Measurements from ENCODE around the gene EN2.

The EN2 gene

DNA sequence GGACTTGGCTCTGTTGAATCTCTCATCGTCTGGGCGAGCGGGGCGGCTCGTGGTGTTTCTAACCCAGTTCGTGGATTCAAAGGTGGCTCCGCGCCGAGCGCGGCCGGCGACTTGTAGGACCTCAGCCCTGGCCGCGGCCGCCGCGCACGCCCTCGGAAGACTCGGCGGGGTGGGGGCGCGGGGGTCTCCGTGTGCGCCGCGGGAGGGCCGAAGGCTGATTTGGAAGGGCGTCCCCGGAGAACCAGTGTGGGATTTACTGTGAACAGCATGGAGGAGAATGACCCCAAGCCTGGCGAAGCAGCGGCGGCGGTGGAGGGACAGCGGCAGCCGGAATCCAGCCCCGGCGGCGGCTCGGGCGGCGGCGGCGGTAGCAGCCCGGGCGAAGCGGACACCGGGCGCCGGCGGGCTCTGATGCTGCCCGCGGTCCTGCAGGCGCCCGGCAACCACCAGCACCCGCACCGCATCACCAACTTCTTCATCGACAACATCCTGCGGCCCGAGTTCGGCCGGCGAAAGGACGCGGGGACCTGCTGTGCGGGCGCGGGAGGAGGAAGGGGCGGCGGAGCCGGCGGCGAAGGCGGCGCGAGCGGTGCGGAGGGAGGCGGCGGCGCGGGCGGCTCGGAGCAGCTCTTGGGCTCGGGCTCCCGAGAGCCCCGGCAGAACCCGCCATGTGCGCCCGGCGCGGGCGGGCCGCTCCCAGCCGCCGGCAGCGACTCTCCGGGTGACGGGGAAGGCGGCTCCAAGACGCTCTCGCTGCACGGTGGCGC, at the start of gene EN2:
Gene EN2, plus strand, starts transcription at position 19 of the 767 bp plus-strand sequence. Its CDS starts 249 bp downstream, at position 268.
- DNase-seq = no peak

DNA sequence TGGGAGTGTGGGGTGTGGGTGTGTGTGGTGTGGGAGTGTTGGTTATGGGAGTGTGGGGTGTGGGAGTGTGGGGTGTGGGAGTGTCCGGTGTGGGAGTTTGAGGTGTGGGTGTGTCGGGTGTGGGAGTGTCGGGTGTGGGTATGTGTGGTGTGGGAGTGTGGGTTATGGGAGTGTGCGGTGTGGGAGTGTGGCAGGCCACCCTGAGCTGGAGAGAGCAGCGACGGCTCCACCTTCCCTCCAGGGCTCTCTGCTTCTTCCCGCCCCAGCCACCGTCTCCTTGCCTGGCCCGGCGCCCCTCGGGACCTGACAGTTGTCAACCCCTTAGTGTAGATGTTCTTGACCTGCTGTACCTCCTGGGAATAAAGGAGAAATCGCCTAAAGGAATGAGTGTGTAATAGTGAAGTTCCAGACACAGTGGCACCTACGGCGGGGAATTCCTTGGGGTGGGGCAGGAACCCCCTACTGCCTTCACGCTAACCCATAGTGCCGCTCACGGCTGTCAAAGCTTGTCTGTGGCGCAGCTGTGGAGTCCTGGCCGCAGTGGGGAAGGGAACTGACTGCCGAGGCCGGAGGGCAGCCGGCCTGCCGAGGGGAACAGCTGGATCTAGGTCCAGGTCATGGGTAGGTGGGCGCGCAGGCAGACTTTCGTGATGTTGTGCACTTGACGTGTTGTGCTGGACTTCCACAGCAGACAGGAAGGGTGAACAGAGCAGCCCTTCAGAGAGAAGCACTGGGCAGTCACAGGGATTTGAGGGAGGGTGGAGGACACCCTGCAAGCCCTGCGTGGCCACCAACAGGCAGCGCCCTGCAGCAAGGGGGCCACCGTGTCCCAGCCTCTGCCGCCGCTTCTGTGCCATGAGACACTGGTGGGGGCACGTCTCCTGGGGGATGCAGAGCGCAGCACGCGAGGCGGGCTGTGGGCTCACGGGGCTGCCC, 49.0 kb upstream of the EN2 start:
- DNase-seq = no peak

DNA sequence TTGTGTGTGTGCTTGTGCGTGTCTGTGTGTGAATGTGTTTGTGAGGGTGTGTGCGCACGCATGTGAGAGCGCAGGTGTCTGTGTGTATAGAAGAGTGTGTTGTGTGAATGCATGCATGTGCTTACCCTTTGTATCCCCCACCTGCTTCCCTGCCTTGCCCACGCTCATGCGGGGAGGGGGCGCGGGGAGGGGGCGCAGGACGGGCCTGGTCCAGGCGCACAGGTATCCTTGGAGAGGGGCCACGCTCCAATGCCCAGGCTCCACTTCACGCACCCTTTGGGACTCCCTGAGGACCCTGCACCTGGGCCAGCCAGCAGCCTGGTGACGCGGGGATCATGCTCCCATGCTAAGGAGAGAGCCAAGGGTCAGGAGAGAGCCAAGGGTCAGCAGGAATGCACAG, 47.9 kb upstream of the EN2 start:
- DNase-seq = no peak

DNA sequence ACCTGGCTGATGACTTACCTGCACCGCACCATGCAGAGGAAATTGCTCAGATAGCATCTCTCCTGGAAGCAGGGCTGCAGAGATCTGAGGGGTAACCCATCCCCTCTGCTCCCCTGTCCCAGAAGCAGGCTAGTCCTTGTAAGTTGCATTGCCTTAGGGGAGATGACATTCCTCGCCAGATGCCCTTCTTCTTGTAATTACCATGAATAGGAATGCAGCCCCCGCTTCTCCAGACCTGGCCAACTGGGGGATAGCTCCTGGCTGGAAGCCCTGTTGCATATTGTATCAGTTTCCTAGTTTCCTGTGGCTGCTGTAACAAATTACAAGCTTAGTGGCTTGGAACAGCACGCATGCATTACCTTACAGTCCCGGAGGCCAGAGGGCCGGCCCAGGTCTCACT, 47.5 kb upstream of the EN2 start:
- DNase-seq = no peak

DNA sequence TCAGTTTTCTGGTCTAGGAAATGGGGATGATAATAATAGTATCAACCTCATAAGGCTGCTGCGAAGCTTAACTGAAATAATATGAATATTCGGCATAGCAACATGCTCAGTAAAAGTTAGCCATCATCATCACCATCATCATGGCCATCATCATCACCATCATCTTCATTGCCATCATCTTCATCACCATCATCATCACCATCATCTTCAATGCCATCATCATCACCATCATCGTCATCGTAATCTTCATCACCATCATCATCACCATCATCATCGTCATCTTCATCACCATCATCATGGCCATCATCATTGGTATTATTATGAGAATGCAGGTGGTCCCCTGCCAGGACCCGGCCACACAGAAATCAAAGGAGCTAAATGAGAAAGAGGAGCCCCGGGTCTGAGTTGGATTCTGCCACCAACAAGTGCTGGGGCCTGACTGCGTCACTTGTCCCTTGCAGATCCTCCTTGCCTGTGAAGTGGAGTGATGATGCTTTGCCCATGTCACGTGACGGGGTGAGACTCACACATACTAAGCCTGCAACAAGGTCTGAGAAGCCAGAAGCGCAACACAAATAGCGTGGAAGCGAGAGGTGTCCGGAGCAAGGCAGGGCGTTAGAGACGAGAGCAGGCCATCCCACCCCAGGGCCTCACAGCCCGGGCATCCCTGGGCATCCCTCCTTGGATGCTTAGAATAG, 46.1 kb upstream of the EN2 start:
- DNase-seq = no peak

DNA sequence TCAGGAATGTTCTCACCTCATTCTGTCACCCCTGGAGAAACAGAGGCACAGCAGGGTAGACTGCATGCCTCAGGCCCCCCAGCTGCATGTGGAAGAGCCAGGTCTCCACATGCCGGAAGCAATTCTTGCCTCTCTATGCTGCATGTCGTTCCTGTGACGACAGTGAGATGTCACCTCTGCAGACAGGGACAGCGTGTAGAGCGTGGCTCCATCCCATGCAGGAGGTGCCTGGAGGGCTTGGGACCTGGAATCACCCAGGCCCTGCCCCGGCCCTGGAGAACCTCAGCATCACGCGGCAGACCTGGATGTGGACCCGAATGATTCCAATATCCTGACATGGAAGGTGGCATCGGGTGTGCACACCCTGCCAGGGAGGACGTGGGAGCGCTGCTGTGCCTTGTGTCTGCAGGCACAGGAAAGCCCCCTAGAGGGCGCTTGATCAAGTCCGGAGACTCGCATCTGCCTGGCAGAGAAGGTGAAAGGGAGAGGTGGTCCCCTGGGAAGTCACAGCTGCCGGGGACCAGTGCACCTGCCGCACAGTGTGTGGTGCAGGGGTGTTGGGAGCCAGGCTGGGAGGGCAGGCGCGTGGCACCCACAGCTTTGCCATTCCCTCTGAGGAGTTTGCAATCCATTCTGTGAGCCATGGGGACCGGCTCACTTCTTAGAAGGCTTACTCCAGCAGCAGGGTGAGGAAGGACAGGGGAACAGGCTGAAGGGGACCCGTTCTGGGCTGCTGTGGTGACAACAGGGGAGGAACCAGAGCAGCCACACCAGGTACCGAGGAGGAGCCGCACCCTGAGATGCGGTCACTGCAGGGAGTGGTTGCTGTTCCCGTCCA, 45.3 kb upstream of the EN2 start:
- DNase-seq = no peak

DNA sequence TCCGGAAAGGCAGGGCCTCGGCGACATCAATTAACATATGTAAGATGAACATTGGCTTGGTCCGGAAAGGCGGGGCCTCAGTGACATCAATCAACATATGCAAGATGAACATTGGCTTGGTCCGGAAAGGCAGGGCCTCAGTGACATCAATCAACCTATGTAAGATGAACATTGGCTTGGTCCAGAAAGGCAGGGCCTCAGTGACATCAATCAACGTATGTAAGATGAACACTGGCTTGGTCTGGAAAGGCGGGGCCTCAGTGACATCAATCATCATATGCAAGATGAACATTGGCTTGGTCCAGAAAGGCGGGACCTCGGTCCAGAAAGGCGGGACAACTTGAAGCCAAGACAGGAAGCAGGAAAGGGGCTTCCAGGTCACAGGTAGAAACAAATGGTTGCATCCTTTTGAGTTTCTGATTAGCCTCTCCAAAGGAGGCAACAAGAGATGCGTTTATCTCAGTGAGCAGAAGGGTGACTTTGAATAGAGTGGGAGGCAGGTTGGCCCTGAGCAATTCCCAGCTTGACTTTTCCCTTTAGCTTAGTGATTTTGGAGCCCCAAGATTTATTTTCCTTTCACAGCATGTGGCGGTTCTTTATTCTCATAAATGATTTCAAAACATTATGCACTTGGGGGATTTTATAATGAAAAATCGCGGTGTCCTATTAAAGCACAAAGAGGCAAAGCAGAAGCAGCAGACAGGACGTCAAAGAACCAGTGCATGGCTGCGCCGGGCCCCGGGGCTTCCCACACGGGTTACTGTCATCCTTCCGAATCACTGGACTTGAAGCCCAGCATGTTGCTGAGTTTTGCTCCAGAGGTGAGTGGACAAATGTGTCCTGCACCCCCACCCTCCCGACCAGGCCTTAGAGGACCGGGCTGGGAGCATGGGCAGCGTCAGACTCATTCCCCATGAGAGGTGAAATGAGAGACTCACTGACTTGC, 43.1 kb upstream of the EN2 start:
- no peak for DNase-seq

DNA sequence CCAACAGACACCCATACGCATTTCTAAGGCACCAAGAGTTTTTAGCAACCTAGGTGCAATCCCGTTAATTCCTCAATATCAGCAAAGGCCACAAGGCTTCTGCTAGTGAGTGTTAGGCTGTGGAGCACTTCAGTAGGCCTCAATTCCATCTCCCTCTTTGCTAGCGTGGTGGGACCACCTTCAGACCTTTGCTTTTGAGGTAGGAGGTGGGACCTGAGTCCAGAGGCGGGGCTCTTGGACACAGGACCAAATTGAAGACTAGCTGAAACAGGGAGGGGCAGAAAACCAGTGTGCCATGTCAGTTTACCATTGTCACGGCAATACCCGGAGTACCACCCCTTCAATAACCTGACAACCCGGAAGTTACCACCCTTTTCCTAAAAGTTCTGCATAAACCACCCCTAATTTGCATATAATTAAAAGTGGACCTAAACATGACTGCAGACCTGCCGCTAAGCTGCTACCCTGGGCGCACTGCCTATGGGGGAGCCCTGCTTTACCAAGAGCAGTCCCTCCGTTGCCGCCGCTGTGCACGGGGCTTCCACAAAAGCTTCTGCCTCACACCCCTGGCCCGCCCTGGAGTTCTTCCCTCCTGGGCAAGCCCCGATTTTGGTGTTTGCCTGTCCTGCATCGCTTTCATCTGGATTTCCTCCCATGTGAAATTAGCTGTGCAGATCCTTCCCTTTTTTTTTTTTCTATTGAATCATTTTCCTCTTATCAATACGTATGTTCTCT, 41.1 kb upstream of the EN2 start:
- DNase-seq = no peak

DNA sequence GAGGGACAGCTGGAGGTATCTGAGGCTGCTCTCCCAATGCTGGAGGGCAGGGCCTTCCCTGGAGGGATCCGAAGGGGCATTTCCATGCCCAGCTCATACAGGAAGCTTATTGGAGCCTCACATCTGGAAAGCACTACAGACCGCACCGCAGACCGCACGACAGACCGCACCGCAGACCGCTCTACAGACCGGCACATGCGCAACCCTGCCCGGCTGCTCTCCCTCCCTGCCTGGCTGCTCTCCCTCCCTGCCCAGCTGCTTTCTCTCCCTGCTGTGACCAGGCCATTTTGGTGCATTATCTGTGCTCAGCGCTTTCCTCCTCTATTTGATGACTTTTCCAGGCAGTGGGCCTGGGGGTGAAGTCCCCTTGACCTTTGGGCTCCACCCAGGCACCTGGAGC, 39.6 kb upstream of the EN2 start:
- DNase-seq = no peak

DNA sequence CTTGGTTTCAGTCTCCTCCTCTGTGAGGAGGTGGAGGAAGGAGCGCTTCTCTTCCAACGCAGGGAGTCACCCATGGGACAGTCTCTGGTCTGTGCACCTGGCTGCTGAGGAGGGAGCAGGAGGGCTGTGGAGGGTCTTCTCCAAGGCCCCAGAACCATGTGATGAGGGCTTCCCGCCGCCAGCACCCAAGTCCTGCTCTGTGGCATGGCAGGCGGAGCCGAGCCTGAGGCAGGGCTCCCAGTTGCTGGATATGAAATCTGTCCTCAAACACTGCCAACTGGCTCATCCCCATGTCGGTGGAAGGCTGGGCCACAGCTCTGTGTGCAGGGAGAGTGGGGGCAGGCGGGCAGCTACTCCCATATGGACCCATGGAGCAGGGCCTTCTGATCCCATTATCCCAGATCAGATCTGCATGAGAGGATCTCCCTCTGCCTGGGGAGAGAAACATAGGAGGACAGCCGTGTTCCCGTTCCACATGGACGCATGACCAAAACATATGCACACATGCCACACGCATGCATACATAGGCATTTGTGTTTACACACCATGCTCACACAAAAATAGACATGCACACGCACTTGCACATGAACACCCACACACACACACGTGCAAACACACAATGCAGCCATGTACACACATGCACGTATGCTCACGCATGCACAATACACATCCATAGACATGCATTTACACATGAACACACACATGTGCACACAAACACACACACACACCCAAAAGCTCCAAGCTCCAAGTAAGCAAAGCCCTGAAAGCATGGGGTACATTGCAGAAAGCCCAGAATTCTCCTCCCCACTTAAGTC, 38.8 kb upstream of the EN2 start:
- no peak for DNase-seq

DNA sequence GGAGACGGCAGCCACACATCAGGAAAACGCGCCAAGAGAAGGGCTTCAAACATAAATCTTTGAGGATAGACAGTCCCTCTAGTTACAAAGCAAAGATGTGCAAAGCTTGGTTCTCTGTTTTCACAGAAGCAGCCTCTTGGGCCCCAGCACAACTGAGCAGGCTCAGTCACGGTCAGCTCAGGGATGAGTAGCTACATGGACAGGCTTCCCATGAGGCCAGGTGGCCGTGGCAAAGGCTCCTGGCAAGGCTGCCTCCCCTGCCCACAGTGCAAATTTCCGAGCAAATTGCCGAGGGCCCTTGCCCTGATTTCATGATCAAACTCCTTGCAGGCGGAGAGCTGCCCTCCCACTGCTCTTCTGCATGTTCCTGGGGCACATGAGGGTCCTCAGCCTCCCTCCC, 37.8 kb upstream of the EN2 start:
- no peak for DNase-seq

DNA sequence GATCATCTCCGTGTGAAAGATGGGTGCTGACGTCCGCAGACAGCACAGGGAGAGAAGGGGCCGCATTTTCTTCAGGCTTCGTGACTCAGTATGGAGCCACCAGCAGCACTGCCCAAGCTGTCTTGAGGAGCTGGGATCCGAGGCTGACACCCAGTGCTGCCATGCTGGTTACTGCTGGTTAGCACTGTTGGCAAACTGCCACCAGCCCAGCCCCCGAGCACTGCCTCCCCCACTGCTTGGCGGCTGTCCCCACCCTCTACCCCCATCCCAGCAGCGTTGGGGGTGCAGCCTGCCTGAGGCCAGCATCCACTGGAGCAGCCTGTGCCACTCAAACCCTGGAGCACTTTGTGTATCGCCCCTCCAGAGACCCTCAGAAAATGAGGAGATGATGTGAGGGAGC, 35.8 kb upstream of the EN2 start:
- no peak for DNase-seq

DNA sequence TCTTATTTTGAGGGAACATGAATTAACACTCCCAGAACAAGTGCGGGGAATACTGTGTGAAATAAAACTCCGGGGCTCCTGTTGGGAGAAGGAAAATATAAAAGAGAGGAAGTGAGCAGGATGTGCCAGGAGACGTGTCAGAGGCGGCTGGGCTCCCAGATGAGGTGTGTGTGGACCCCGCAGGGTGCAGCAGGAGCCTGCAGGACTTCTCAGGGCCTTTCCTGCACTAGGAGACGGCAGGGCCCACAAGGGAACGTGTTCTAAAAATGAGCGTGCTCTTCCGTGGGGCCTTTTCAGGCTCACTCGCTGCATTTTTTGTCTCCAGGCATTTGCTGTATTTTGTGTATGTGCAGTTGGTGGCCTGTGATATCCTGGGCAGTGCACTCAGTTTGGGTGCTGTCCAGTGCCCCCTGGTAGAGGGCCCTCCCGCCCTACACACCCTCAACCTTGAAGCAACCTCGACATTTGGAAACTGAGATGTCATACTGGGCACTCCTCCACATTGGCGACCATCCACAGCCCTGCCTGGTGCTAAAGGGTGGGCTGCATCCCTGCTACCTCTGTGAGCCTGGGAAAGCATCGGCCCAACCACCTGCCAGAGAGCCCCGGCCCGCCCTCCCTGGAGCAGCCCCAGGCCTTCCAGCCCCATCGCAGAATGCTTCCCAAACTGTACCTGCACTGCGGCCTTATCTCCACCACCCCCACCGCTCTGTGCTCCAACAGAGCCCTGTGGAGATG, 35.2 kb upstream of the EN2 start:
- no peak for DNase-seq

DNA sequence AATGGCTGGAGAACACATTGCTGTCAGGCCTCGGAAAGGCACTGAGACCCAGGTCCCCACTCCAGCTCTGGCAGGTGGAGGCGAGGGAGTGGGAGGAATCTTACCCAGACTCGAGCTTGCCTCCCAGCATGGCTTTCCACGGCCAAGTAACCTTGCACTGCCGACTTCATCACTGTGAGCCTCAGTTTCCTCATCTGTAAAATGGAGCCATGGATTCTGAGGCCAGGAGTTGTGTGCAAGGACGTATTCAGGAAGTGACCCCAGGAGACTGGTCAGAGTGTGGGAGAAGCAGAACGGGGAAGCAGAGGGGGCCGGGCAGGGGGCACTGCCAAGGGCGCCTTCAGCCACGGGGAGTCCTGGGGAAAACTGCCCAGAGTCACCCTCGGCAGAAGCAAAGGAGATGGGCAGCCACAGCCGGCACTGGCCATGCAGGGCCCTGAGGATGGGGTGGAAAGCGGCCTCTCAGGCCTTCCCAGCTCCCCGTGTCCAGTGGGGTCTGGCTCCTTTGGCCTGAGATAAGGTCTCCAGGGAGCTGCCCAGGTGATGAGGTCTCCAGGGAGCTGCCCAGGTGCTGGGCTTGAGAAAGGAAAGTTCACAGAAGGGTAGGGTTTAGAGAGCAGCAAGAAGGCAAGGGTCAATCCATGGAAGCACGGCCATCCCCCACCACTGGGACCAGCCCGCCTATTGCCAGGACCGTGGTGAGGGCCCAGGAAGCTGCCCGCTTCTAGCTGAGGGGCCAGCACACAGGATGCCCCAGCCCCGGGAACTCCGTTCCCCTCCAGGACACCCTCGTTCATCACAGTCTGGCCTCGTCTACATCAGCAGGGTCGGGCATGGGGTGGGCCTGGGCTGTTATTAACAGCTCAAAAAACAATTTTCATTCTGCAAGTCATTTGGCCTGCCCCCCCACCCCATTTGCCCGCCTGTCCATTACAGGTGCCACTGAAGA, 34.3 kb upstream of the EN2 start:
- DNase-seq = no peak

DNA sequence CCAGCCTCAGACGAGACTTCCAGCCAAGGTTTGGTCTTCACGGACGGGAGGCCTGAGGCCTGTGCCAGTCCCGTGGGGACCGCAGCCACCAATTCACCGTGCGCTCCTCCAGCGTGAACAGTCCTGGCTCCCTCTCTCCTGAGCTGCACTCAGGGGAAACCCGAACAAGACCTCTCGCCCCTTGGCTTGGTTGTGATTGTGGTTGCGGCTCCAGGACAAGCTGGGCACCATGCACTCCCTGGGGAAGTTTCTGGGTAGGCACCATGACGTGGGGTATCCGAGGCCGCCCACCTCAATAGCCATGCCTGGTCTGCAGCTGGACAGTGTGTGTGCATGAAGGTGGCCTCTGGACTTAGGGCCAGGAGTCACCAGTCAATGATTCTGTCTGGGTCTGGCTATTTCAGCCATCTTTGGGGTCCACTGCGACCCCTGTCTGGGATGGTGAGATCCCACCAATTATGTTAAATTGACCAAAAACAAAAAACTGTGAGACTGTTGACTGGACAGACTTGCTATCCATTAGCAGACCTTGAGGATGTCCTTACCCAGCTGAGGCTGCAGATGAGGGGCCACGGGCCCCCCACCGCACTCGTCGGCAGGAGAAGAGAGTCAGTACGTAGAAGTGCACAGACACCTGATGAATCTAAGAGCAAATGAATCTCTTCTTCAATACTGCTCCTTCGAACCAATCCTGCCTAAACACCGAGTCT, 33.5 kb upstream of the EN2 start:
- DNase-seq = no peak

DNA sequence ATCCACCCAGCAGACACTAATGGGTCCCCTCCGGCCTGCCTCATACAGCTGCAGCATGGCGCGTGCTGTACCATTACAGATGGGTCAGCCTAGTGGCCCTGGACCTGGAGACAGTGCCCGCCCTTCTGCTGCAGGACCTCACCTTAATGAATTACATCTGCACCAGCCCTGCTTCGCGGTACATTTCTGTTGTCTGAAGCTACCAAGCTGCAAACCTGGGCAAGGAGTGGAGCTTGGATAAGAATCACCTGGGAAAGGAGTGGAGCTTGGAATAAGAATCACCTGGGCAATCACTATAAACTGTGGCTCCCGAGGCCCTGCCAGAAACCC, 33.0 kb upstream of the EN2 start:
- no peak for DNase-seq

DNA sequence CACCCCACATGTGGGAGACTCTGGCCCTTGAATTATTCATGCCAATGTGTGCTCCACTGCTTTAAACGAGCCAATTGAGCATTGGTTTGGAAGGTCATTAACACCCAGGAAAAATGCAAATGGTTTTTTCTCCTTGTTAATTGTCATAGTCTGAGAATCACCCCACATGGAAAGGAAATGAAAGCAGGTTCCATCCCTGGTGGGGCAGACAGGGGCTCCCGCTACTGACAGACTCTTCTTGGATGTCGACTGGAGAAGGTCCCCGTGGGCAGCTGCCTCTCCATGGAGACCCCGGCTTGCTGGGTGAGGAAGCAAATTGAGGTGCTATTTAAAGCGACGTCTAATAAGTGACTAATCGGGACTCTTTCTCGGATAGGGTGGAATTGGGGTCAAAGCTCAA, 32.0 kb upstream of the EN2 start:
- no peak for DNase-seq

All from NCI-H2081 treated with DMSO at 0.1 percent for 48 hours (cell line).